Panc1 (cell line): ENCODE results near the gene TGM6. TPM values are rescaled to one million over a fixed set of nuclear protein-coding genes. Genes with fewer than 3 reads are reported as not detected.

Experiments used
- ATAC-seq: fragments of 200-7000 bp; cut with Tn5 transposase; 2 replicates; pipeline ENCODE4 v1.9.1; 2020; ENCODE audit warnings: mild to moderate bottlenecking, moderate library complexity
- BruUV-seq: library from RNA; stranded (reverse); fragments of 400-500 nt; replicated peaks from 2 replicates; lab custom pipeline; 2021; lab: Mats Ljungman, UMichigan
- CTCF ChIA-PET: fragments of 300-600 bp; sonication (Branson Sonifier 250); formaldehyde crosslinking; loops from one replicate; lab custom pipeline; 2022; ENCODE audit warnings: antibody characterized with exemption; lab: Charles Lee
- POLR2A ChIA-PET: fragments of 300-600 bp; sonication (Branson Sonifier 250); formaldehyde crosslinking; loops from one replicate; lab custom pipeline; 2022; ENCODE audit warnings: antibody characterized with exemption; lab: Charles Lee
- DNase-seq: peaks from one replicate; pipeline ENCODE4 v3.0.0-alpha.2; 2010; ENCODE audit warnings: low read depth, low spot score
- H3K27ac ChIP-seq: 2 replicates; pipeline ENCODE4 v1.5.1; 2011; ENCODE audit warnings: mild to moderate bottlenecking, low read length, inconsistent platforms
- H3K27me3 ChIP-seq: fragments of 200-500 bp; sonication (Bioruptor generic); 2 replicates; pipeline ENCODE4 v1.6.0; 2014; ENCODE audit warnings: low read length, inconsistent platforms; ENCODE audit not compliant: control insufficient read depth, insufficient read depth
- H3K36me3 ChIP-seq: fragments of 200-500 bp; sonication (Bioruptor generic); 2 replicates; pipeline ENCODE4 v1.5.1; 2014; ENCODE audit warnings: inconsistent platforms, mild to moderate bottlenecking, low read length, moderate library complexity; ENCODE audit not compliant: control insufficient read depth, insufficient read depth
- H3K4me1 ChIP-seq: 2 replicates; pipeline ENCODE4 v1.5.1; 2011; ENCODE audit warnings: inconsistent platforms, mild to moderate bottlenecking, low read length, moderate library complexity; ENCODE audit not compliant: control insufficient read depth, insufficient read depth
- H3K4me3 ChIP-seq, 2 experiments: 2 replicates each; pipeline ENCODE4 v1.5.1; 2011 to 2012; ENCODE audit warnings: low read depth in 2 of 2, low read length in 2 of 2, mild to moderate bottlenecking in 2 of 2, inconsistent platforms in 1 of 2, moderate library complexity in 1 of 2
- H3K9me3 ChIP-seq: fragments of 200-500 bp; sonication (Bioruptor generic); 2 replicates; pipeline ENCODE4 v1.5.1; 2014; ENCODE audit warnings: low read depth, mild to moderate bottlenecking, inconsistent platforms, low read length, moderate library complexity; ENCODE audit not compliant: control insufficient read depth, insufficient read depth
- CTCF ChIP-seq: fragments of 450-650 bp; IDR thresholded peaks from 2 replicates; pipeline ENCODE4 v1.5.1; 2017; ENCODE audit warnings: mild to moderate bottlenecking
- POLR2AphosphoS5 ChIP-seq: IDR thresholded peaks from 2 replicates; pipeline ENCODE4 v1.6.1; 2012; ENCODE audit warnings: mild to moderate bottlenecking, low read depth, low read length, moderate library complexity
- REST ChIP-seq, 2 experiments: IDR thresholded peaks; 2 replicates each; pipeline ENCODE4 v1.6.1; 2011 to 2012; ENCODE audit warnings: low read depth in 2 of 2, control low read depth in 1 of 2, low read length in 1 of 2, mild to moderate bottlenecking in 1 of 2, moderate library complexity in 1 of 2; ENCODE audit not compliant: insufficient read depth in 1 of 2
- SIN3A ChIP-seq: IDR thresholded peaks from 2 replicates; pipeline ENCODE4 v1.6.1; 2012; ENCODE audit warnings: low read depth, mild to moderate bottlenecking, low read length, moderate library complexity, borderline replicate concordance; ENCODE audit not compliant: insufficient read depth
- TCF7L2 ChIP-seq: IDR thresholded peaks from 2 replicates; pipeline ENCODE4 v1.6.1; 2011; ENCODE audit warnings: mild to moderate bottlenecking, low read depth, low read length, inconsistent platforms
- in situ Hi-C: cut with HindIII; loops from 2 replicates; pipeline ENCODE4 v1.10.0; 2016; ENCODE audit warnings: low sequenced_read_pairs, low pct_unique_long_range_greater_than_20kb
- intact Hi-C: fragments of 100-400 bp; cut with micrococcal nuclease; formaldehyde crosslinking; loops from one replicate; pipeline ENCODE4 v1.10.0; 2022; ENCODE audit not compliant: unreplicated experiment
- total RNA-seq: library from RNA; stranded (reverse); gene quantifications from one replicate; pipeline ENCODE4 v1.2.1, GENCODE V29; 2021; ENCODE audit not compliant: unreplicated experiment

The TGM6 gene
- total RNA-seq, 1 experiment from 2014 or later: not detected

- in situ Hi-C loops: no loop called here
- Histone ChIP-seq H3K36me3 (no peaks in the 10 kb centered on the region), H3K27ac (no peak overlapping the region), H3K27me3 (no peaks in the 10 kb centered on the region), H3K4me1 (no peaks in the 10 kb centered on the region), H3K4me3 (no peak overlapping the region), H3K9me3 (no peaks in the 10 kb centered on the region)
- intact Hi-C loops: loop anchor here (5.0 kb wide), 1 partner anchor 35 kb away; no protein-coding TSS in a partner anchor
- no peak for DNase-seq
- ChIA-PET POLR2A (no interaction called here), CTCF (no interaction called here)
- TF ChIP-seq CTCF (no peak), REST (IDR thresholded peaks at IDR 0.05; ENCODE audit: insufficient read depth in 1 of 2, low read depth in 2 of 2, low read length in 1 of 2) (no peak), TCF7L2 (no peak), SIN3A (no peak), POLR2AphosphoS5 (no peak)
- no peak for ATAC-seq
- BruUV-seq: no TSS peak
These were observed 36.5 kb downstream of the TGM6 start for GRCh38 chr20:2417213-2417541.

GRCh38 chr20:2418388-2418787, 37.7 kb downstream of the TGM6 start:
- CTCF ChIA-PET: no interaction called here
- no TSS peak for BruUV-seq
- in situ Hi-C loops: no loop called here

More at GRCh38 chr20:2418388-2418787, 37.7 kb downstream of the TGM6 start:
- ATAC-seq (no peak), DNase-seq (no peak)
- no peaks in the 10 kb centered on the region for H3K4me1 ChIP-seq
- H3K27ac ChIP-seq: no peak overlapping the region
- TF ChIP-seq SIN3A (no peak), REST (IDR thresholded peaks at IDR 0.05; ENCODE audit: insufficient read depth in 1 of 2, low read depth in 2 of 2, low read length in 1 of 2) (no peak), POLR2AphosphoS5 (no peak), TCF7L2 (no peak), CTCF (no peak)
- no peak overlapping the region for H3K4me3 ChIP-seq
- intact Hi-C loops: loop anchor here (5.0 kb wide), 1 partner anchor 34 kb away; no protein-coding TSS in a partner anchor
- POLR2A ChIA-PET: no interaction called here
- no peaks in the 10 kb centered on the region for H3K9me3 ChIP-seq
- 0 out of 2 replicates have a peak, but pooled peaks cover 1% of the 10 kb centered on the region for H3K27me3 ChIP-seq
- no peaks in the 10 kb centered on the region for H3K36me3 ChIP-seq
